ENCODE measurements around the gene TMEM219.
A peak's percentile ranks its signal among the peaks of the same experiment; 100 is the strongest.
"Not testable (repeated sequence)": the region's sequence is repeated elsewhere in the genome, so short reads cannot be mapped to it uniquely, and the experiment has no call there.

TMEM219 gene

DNA sequence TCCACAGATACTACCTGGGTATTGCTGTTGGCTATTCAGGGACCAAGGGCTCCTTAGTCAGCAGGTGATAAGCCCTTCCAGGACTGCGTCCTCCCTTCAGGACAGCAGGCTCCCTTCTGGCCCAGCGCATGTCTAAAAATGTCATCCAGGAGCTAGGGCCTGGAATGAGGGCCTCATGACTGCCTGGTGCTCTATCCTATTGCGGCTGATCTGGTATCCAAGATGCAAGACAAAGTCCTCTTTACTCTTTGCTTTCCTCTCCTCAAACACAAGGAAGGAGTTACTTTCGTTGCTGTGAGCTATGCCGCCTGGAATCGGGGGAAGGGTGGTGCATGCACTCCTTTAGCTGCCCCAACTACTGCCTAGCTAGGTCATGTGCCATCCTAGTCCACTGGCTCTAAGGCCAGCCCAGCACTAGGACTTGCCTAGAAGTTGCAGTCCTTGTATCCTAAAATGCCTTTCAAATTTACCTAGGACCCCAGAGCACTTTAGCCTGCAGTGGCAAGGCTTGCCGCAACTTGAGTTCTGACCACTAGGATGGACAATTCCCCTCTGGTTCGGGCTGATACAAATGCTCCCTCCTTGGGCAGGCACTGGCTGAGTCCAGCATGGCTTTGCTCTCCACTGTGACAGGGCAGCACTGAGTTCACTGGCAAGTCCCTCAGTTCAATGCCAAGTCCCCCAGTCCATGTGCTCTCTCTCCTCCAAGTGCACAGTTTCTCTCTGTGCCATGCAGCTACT is 10.1 kb upstream of the TMEM219 start:
- DNase-seq (ENCODE audit: low read depth), result no peak

DNA sequence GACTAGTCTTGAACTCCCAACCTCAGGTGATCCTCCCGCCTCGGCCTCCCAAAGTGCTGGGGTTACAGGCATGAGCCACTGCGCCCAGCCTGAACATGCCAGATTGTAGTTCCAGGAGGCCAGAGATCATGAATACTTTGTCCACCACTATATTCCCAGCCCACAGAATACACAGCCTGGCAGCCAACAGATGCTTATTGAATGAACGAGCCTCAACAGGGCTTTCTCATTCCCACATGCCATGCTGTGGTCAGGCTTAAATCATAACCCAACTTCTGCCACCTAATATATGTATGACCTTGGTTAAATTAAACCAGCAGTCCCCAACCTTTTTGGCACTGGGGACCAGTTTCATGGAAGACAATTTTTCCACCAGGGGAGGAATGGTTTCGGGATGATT is 3.1 kb upstream of the TMEM219 start:
- DNase-seq (ENCODE audit: low read depth), result no peak

- DNase-seq (ENCODE audit: low read depth), result no peak
Observed at GRCh38 chr16:29959293-29959692, 2.6 kb upstream of the TMEM219 start.

GRCh38 chr16:29959821-29960220 is 2.1 kb upstream of the TMEM219 start:
- DNase-seq (ENCODE audit: low read depth), result not testable (repeated sequence)

DNA sequence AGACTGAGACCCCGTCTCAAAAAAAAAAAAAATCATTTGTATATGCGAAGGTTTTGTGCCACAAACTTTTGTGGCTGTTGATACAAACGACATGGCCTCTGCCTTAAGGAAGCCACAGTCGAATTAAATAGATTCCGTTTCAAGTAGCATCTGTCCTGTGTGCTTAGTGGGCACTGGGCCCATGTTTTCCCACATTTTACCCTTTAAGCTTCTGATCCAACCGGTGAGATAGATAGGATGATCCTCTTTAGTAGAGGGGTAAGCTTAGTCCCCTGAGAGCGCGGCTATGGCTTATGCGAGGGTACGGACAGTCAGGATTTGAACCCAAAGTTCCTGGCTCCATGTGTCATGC is 776 bp upstream of the TMEM219 start:
- no peak for DNase-seq (ENCODE audit: low read depth)

- DNase-seq (ENCODE audit: low read depth), result no peak
Observed at GRCh38 chr16:29962344-29962994, 590 bp downstream of the TMEM219 start.

- DNase-seq (ENCODE audit: low read depth), result no peak
Observed at GRCh38 chr16:29963021-29963743, 1.3 kb downstream of the TMEM219 start.

- DNase-seq (ENCODE audit: low read depth), result no peak
Observed at GRCh38 chr16:29968205-29968604, 6.3 kb downstream of the TMEM219 start.

GRCh38 chr16:29971304-29971703 is 9.4 kb downstream of the TMEM219 start:
- DNase-seq (ENCODE audit: low read depth), result no peak

DNA sequence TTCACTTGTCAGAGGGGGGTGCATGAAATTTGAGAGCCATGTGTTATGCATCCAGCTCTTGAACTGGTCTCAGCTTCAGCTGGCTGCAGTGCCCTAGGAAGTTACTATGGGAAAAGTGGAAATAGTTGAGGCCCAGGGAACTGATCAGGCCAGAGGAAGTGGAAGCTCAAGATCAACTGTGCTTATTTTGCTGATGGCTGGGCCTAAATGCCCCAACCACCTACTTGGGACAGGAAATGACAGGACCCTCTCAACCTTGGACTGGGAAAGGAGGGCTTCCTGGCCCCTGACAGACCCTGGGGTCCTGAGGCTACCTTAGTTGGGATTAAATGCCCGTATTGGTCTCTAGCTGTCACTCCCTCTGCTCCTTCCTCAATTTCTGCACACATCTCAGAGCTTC is 10.6 kb downstream of the TMEM219 start:
- DNase-seq (ENCODE audit: low read depth), result no peak

GRCh38 chr16:29972992-29973383 is 11.1 kb downstream of the TMEM219 start:
- no peak for DNase-seq (ENCODE audit: low read depth)

DNA sequence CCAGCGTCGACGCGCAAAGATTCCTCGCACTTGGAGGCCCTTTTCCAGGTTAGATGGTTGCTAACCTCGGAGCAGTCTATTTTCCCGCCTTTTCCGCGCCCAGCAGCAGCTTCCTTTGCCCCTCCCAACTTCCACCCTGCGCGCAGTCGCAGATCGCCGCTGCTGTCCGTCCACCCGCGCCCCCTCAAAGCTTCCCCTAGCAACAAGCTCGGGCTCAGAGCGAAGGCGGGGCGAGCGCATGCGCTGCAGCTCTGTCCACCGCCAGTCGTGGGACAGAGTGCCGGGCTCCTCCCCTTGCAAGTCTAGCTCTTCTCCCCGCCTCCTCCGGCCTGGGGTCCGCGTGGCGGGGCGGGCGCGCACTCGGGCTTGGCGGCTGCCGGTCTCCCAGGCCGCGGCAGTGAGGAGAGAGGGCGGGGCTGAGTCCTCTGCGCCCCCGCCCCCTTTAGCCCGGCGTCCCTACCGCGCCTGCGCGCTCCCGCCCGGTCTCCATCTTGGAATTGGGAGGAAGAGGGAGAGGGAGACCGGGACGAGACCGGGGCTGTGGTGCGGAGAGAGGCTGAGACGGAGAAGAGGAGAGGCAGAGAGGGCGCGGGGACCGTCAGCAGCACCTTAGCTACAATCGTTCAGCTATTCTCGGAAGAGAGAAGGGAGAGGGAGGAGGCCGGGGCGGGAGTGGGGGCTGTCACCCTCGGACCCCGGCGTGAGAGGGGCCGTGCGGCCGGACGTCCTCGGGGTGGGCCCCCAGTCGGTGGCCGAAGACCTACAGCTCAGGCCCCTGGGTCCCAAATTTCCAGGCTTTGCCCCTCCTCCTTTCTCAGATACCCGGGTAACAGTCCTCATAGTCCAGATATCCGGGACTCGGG is 11.7 kb downstream of the TMEM219 start, which contains the start of gene TAOK2:
Gene TAOK2, plus strand, starts transcription at position 485 of the 863 bp plus-strand sequence. CDS start 3,905 bp downstream, outside the sequence.
- DNase-seq (ENCODE audit: low read depth), result peak; percentile 99

- DNase-seq (ENCODE audit: low read depth), result no peak
Observed at GRCh38 chr16:29974291-29975133, 12.6 kb downstream of the TMEM219 start.

- DNase-seq (ENCODE audit: low read depth), result no peak
Observed at GRCh38 chr16:29975134-29975538, 13.3 kb downstream of the TMEM219 start.

GRCh38 chr16:29975811-29976511 is 14.1 kb downstream of the TMEM219 start:
- no peak for DNase-seq (ENCODE audit: low read depth)

GRCh38 chr16:29977063-29977825 is 15.4 kb downstream of the TMEM219 start:
- DNase-seq (ENCODE audit: low read depth), result no peak

GRCh38 chr16:29978081-29978480 is 16.2 kb downstream of the TMEM219 start:
- DNase-seq (ENCODE audit: low read depth), result no peak

DNA sequence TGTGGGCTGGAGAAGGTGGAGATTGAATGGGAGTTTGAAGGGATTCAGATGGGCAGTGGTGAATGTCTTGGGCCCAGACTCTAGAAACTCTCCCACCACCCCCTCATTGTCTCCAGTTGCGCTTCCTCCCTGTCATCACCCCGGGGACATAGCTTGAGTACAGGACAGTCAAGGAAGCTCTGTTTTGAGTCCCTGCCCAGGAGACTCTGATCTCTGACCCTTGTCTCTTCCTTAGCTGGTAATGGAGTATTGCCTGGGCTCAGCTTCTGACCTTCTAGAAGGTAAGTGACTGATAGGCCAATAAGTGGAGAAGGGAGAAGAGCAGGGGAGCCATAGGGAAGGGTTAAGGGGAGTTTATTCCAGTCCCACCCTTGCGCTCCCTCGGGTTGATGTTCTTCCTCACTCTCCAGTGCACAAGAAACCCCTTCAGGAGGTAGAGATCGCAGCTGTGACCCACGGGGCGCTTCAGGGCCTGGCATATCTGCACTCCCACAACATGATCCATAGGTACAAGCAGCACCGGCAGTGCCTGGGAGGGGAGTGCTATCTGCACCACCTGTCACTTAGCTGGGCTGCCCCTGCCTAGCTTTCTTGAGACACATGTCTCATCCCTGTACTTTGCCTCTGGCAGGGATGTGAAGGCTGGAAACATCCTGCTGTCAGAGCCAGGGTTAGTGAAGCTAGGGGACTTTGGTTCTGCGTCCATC is 16.8 kb downstream of the TMEM219 start:
- no peak for DNase-seq (ENCODE audit: low read depth)
